Measurements from ENCODE around the gene NT5DC1.

GRCh38 chr6:116221067-116221466 is 120.4 kb downstream of the NT5DC1 start:
- TF ChIP-seq BACH1 (IDR thresholded peaks at IDR 0.05; ENCODE audit: borderline replicate concordance) (no peak), CBFB (IDR thresholded peaks at IDR 0.05; ENCODE audit: low read depth) (no peak), BCL11A (IDR thresholded peaks at IDR 0.05; ENCODE audit: low read depth, low read length) (no peak), EP300 (IDR thresholded peaks at IDR 0.05; ENCODE audit: borderline replicate concordance in 1 of 2, control insufficient read depth in 1 of 2, low read depth in 2 of 2, low read length in 2 of 2) (no peak)
- TF ChIP-seq, protein P1, sequence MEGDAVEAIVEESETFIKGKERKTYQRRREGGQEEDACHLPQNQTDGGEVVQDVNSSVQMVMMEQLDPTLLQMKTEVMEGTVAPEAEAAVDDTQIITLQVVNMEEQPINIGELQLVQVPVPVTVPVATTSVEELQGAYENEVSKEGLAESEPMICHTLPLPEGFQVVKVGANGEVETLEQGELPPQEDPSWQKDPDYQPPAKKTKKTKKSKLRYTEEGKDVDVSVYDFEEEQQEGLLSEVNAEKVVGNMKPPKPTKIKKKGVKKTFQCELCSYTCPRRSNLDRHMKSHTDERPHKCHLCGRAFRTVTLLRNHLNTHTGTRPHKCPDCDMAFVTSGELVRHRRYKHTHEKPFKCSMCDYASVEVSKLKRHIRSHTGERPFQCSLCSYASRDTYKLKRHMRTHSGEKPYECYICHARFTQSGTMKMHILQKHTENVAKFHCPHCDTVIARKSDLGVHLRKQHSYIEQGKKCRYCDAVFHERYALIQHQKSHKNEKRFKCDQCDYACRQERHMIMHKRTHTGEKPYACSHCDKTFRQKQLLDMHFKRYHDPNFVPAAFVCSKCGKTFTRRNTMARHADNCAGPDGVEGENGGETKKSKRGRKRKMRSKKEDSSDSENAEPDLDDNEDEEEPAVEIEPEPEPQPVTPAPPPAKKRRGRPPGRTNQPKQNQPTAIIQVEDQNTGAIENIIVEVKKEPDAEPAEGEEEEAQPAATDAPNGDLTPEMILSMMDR (IDR thresholded peaks at IDR 0.05 in 2 of 3, conservative IDR thresholded peaks at IDR 0.05 in 1 of 3; ENCODE audit: control insufficient read depth in 2 of 3, extremely low read depth in 1 of 3, insufficient read depth in 1 of 3, low read depth in 3 of 3, low read length in 3 of 3) = no peak

Data from GM12878 (cell line).